Activated T-helper 17 cell treated with anti-CD3 and anti-CD28 coated beads, Interleukin-2, amount 50 U/mL, for 72 hours (primary cell): Measurements from ENCODE around the gene ABHD3. TPM values are rescaled to one million over a fixed set of nuclear protein-coding genes. Genes with fewer than 3 reads are reported as not detected.
"Not testable (repeated sequence)": the region's sequence is repeated elsewhere in the genome, so short reads cannot be mapped to it uniquely, and the experiment has no call there.

ENCODE experiments used
- ATAC-seq: fragments of 150-1000 bp; cut with Tn5 transposase; replicated peaks from 2 replicates; pipeline ENCODE4 v1.10.0; 2021; ENCODE audit warnings: mild to moderate bottlenecking, moderate library complexity
- H3K27ac Mint-ChIP-seq: one replicate; pipeline ENCODE4 v1.8.0; 2022; ENCODE audit warnings: mixed read lengths
- H3K27me3 Mint-ChIP-seq: one replicate; pipeline ENCODE4 v1.8.0; 2022; ENCODE audit warnings: mixed read lengths
- H3K36me3 Mint-ChIP-seq: one replicate; pipeline ENCODE4 v1.8.0; 2022; ENCODE audit warnings: low read depth, mild to moderate bottlenecking, mixed read lengths
- H3K4me1 Mint-ChIP-seq: one replicate; pipeline ENCODE4 v1.8.0; 2022; ENCODE audit warnings: mixed read lengths
- H3K4me3 Mint-ChIP-seq: one replicate; pipeline ENCODE4 v1.8.0; 2022; ENCODE audit warnings: mild to moderate bottlenecking, mixed read lengths
- H3K9me3 Mint-ChIP-seq: one replicate; pipeline ENCODE4 v1.8.0; 2022; ENCODE audit warnings: mixed read lengths
- total RNA-seq, 2 donors: library from RNA; stranded (reverse); gene quantifications; one replicate each; pipeline ENCODE4 v1.2.3, GENCODE V29; 2022

Gene ABHD3
- total RNA-seq, 2 donors from 2014 or later = 28.9 to 48.4 TPM

DNA sequence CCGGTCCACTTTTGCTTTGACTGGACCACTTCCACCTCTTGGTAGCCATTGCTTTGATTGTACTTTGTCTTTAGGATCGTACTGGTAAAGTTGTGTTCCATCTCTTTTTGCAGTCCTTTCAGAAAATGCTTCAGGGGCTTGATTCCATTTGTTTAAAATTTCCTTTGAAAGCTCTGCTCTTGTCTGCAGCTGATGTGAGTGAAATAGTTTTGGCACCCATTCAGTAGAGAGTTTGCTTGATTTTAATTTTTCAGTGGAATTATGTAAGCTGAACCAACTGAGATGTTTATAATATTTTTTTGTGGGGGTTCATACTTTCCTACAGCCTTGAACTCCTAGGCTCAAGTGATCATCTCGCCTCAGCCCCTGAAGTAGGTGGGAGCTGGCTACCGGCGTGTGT, 28.4 kb upstream of the ABHD3 start:
- Mint-ChIP-seq H3K27ac (no peak overlapping the region), H3K4me3 (no peak overlapping the region), H3K27me3 (no peaks in the 10 kb centered on the region), H3K36me3 (no peaks in the 10 kb centered on the region), H3K9me3 (peaks cover 8% of the 10 kb centered on the region), H3K4me1 (peaks cover 7% of the 10 kb centered on the region)
- ATAC-seq = no peak

DNA sequence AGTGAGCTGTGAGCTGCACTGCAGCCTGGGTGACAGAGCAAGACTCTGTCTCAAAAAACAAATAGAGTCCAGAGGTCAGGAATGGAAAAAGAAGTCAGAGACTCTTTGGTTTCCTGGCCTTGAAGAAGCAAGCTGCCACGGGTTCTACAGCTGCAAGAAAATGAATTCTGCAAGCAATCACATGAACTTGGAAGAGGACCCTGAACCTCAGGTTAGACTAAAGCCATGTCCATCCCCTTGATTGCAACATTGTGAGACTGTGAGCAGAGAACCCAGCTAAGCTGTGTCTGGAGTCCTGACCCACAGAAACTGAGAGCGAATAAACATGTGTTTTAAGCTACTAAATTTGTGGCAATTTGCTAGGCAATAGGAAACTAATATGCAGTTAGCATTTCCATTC, 23.1 kb upstream of the ABHD3 start:
- Mint-ChIP-seq H3K9me3 (no peaks in the 10 kb centered on the region), H3K36me3 (no peaks in the 10 kb centered on the region), H3K27ac (no peak overlapping the region), H3K27me3 (no peaks in the 10 kb centered on the region), H3K4me1 (no peaks in the 10 kb centered on the region), H3K4me3 (no peak overlapping the region)
- no peak for ATAC-seq

- no peak overlapping the region for H3K27ac Mint-ChIP-seq
- no peaks in the 10 kb centered on the region for H3K36me3 Mint-ChIP-seq
- no peaks in the 10 kb centered on the region for H3K9me3 Mint-ChIP-seq
- no peak overlapping the region for H3K4me3 Mint-ChIP-seq
- H3K4me1 Mint-ChIP-seq = no peaks in the 10 kb centered on the region
- no peaks in the 10 kb centered on the region for H3K27me3 Mint-ChIP-seq
- ATAC-seq = no peak
Measured at GRCh38 chr18:21725201-21725600, 20.6 kb upstream of the ABHD3 start.

DNA sequence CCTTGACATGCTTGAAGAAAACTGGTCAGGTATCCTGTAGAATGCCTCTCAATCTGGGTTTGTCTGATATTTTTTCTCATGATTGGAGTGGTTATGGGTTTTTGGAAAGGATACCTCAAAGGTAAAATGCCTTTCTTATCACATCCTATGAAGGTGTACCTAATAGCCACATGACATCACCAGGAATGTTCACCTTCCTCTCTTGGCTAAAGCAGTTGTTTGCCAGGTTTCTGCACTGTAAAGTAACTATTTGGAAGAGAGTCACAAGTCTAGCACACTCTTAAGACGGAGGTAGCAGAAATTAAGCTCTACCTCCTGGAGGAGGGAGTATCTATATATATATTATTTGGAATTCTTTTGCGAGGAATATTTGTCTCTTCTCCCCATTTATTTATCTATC, 18.1 kb upstream of the ABHD3 start:
- no peak for ATAC-seq
- H3K4me3 Mint-ChIP-seq = no peak overlapping the region
- H3K27ac Mint-ChIP-seq = no peak overlapping the region
- H3K36me3 Mint-ChIP-seq = no peaks in the 10 kb centered on the region
- no peaks in the 10 kb centered on the region for H3K27me3 Mint-ChIP-seq
- no peaks in the 10 kb centered on the region for H3K4me1 Mint-ChIP-seq
- no peaks in the 10 kb centered on the region for H3K9me3 Mint-ChIP-seq

DNA sequence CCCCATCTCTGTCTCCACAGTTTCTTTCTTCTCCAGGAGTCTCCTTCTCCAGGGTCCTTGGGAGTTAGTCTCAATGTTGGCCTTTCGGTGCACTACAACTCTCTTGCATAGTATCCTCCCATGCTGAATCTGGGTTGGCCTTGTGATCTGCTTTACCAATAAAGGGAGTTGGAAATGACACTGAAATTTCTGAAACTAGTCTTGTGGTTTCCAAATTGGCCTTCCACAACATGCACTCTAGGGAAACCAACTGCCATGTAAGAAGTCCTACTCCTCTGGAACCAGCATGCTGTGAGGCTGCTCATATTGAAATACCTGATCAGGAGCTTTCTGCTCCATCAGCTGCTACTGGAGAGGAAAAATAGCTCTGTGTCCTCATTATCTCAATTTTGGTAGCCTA, 9.9 kb upstream of the ABHD3 start:
- H3K27ac Mint-ChIP-seq = no peak overlapping the region

GRCh38 chr18:21707130-21707529, 2.6 kb upstream of the ABHD3 start:
- H3K9me3 Mint-ChIP-seq, H3K27me3 Mint-ChIP-seq, H3K27ac Mint-ChIP-seq, ATAC-seq, H3K4me3 Mint-ChIP-seq: not testable (repeated sequence)
- H3K4me1 Mint-ChIP-seq = peaks cover 19% of the 10 kb centered on the region
- peaks cover 15% of the 10 kb centered on the region for H3K36me3 Mint-ChIP-seq

More for the DNA sequence above, 9.9 kb upstream of the ABHD3 start:
- no peaks in the 10 kb centered on the region for H3K4me1 Mint-ChIP-seq
- H3K9me3 Mint-ChIP-seq = no peaks in the 10 kb centered on the region
- H3K27me3 Mint-ChIP-seq = no peaks in the 10 kb centered on the region
- ATAC-seq = peak; percentile 62
- no peaks in the 10 kb centered on the region for H3K36me3 Mint-ChIP-seq
- H3K4me3 Mint-ChIP-seq = no peak overlapping the region

- Mint-ChIP-seq H3K27ac (no peak overlapping the region), H3K9me3 (no peaks in the 10 kb centered on the region), H3K27me3 (no peaks in the 10 kb centered on the region), H3K4me1 (peaks cover 19% of the 10 kb centered on the region), H3K36me3 (peaks cover 22% of the 10 kb centered on the region), H3K4me3 (no peak overlapping the region)
- no peak for ATAC-seq
Measured at GRCh38 chr18:21706386-21706865, 1.9 kb upstream of the ABHD3 start.

- H3K9me3 Mint-ChIP-seq = no peaks in the 10 kb centered on the region
- ATAC-seq = peak; percentile 30
Measured at GRCh38 chr18:21703241-21703820, 1.2 kb downstream of the ABHD3 start.

GRCh38 chr18:21702602-21703001, 2.0 kb downstream of the ABHD3 start:
- H3K36me3 Mint-ChIP-seq = peaks cover 54% of the 10 kb centered on the region
- peak overlapping the region; percentile 94 for H3K4me3 Mint-ChIP-seq
- H3K4me1 Mint-ChIP-seq = peaks cover 19% of the 10 kb centered on the region
- ATAC-seq = no peak
- peak overlapping the region; percentile 85 for H3K27ac Mint-ChIP-seq
- H3K27me3 Mint-ChIP-seq = no peaks in the 10 kb centered on the region
- no peaks in the 10 kb centered on the region for H3K9me3 Mint-ChIP-seq

More at GRCh38 chr18:21703241-21703820, 1.2 kb downstream of the ABHD3 start:
- peaks cover 19% of the 10 kb centered on the region for H3K4me1 Mint-ChIP-seq
- H3K27me3 Mint-ChIP-seq = no peaks in the 10 kb centered on the region
- H3K4me3 Mint-ChIP-seq = peak overlapping the region; percentile 94
- H3K27ac Mint-ChIP-seq = peak overlapping the region; percentile 85
- H3K36me3 Mint-ChIP-seq = peaks cover 47% of the 10 kb centered on the region

GRCh38 chr18:21701621-21702020, 3.0 kb downstream of the ABHD3 start:
- Mint-ChIP-seq H3K27ac (no peak overlapping the region), H3K4me3 (no peak overlapping the region), H3K36me3 (peaks cover 55% of the 10 kb centered on the region), H3K27me3 (no peaks in the 10 kb centered on the region), H3K4me1 (peaks cover 19% of the 10 kb centered on the region), H3K9me3 (no peaks in the 10 kb centered on the region)
- no peak for ATAC-seq

DNA sequence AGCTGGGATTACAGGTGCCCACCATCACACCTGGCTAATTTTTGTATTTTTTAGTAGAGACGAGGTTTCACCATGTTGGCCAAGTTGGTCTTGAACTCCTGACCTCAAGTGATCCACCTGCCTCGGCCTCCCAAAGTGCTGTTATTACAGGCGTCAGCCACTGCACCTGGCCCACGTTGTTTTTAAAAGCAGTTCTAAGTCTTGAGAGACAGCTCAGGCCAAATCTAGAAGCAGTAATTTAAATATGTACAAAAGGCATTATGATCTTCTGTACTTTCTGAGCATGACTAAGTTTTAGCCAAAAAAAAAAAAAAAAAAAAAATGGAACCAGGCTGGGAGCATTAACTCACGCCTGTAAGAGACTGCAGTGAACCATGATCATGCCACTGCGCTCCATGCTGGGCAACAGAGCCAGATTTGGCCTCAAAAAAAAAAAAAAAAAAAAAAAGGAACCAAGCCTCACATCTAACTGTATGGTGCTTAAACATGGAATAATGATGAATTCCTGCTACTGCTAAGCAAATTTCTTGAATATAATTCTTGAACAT, 4.0 kb downstream of the ABHD3 start:
- peaks cover 19% of the 10 kb centered on the region for H3K4me1 Mint-ChIP-seq
- no peak overlapping the region for H3K4me3 Mint-ChIP-seq
- no peak overlapping the region for H3K27ac Mint-ChIP-seq
- ATAC-seq = no peak
- peaks cover 61% of the 10 kb centered on the region for H3K36me3 Mint-ChIP-seq
- no peaks in the 10 kb centered on the region for H3K9me3 Mint-ChIP-seq
- no peaks in the 10 kb centered on the region for H3K27me3 Mint-ChIP-seq

DNA sequence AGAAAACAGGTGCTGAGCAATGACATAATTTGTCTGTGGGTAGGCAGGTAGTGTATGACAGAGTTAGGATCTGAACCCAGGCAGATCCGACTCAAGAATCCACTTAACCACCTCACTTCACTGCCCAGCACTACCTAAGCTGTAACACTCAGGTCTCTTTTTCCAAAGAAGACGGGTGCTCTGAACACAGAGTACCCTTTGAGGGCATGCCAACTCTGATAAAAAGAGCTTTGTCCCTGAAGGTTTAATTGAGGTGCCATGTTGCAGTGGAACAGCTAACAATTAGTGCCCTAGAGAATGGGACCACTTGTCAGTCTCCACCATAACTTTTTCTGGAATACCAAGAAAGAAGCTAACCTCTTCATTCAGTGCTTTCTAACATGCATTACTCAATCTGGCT, 11.3 kb downstream of the ABHD3 start:
- Mint-ChIP-seq H3K9me3 (peaks cover 7% of the 10 kb centered on the region), H3K4me3 (no peak overlapping the region), H3K27ac (no peak overlapping the region), H3K27me3 (no peaks in the 10 kb centered on the region), H3K36me3 (peaks cover 83% of the 10 kb centered on the region), H3K4me1 (no peaks in the 10 kb centered on the region)
- no peak for ATAC-seq

- ATAC-seq = no peak
- Mint-ChIP-seq H3K4me1 (peaks cover 3% of the 10 kb centered on the region), H3K27me3 (no peaks in the 10 kb centered on the region), H3K36me3 (peaks cover 77% of the 10 kb centered on the region), H3K4me3 (no peak overlapping the region), H3K27ac (no peak overlapping the region), H3K9me3 (peaks cover 7% of the 10 kb centered on the region)
Measured at GRCh38 chr18:21689736-21690135, 14.8 kb downstream of the ABHD3 start.

- peaks cover 6% of the 10 kb centered on the region for H3K4me1 Mint-ChIP-seq
- peak overlapping the region; percentile 47 for H3K27ac Mint-ChIP-seq
- peaks cover 5% of the 10 kb centered on the region for H3K9me3 Mint-ChIP-seq
Measured at GRCh38 chr18:21686282-21687105, 18.1 kb downstream of the ABHD3 start.

GRCh38 chr18:21685556-21685981, 19.0 kb downstream of the ABHD3 start:
- ATAC-seq = peak; percentile 28
- not testable (repeated sequence) for H3K9me3 Mint-ChIP-seq, H3K4me1 Mint-ChIP-seq, H3K27me3 Mint-ChIP-seq
- Mint-ChIP-seq H3K36me3 (peaks cover 42% of the 10 kb centered on the region), H3K4me3 (peak overlapping the region; percentile 25), H3K27ac (peak overlapping the region; percentile 47)

More at GRCh38 chr18:21686282-21687105, 18.1 kb downstream of the ABHD3 start:
- no peak for ATAC-seq
- no peaks in the 10 kb centered on the region for H3K27me3 Mint-ChIP-seq
- peak overlapping the region; percentile 25 for H3K4me3 Mint-ChIP-seq
- peaks cover 52% of the 10 kb centered on the region for H3K36me3 Mint-ChIP-seq
